ENCODE data around the gene CD6.

CD6 gene

GRCh38 chr11:61021661-61022212 is 50.3 kb downstream of the CD6 start:
- no peak for TF ChIP-seq CTCF (conservative IDR thresholded peaks at IDR 0.05)
- no peak overlapping the region for H3K27ac ChIP-seq

GRCh38 chr11:61022311-61023085 is 51.0 kb downstream of the CD6 start:
- TF ChIP-seq CTCF (conservative IDR thresholded peaks at IDR 0.05): no peak
- H3K27ac ChIP-seq: no peak overlapping the region

- no peak overlapping the region for H3K27ac ChIP-seq
- no peak for TF ChIP-seq CTCF (conservative IDR thresholded peaks at IDR 0.05)
These were observed 51.8 kb downstream of the CD6 start for GRCh38 chr11:61023086-61023965.

GRCh38 chr11:61023966-61024295 is 52.5 kb downstream of the CD6 start:
- no peak for TF ChIP-seq CTCF (conservative IDR thresholded peaks at IDR 0.05)
- H3K27ac ChIP-seq: no peak overlapping the region

- TF ChIP-seq CTCF (conservative IDR thresholded peaks at IDR 0.05): no peak
- no peak overlapping the region for H3K27ac ChIP-seq
These were observed 53.7 kb downstream of the CD6 start for GRCh38 chr11:61024938-61025820.

GRCh38 chr11:61025821-61026120 is 54.3 kb downstream of the CD6 start:
- no peak overlapping the region for H3K27ac ChIP-seq
- no peak for TF ChIP-seq CTCF (conservative IDR thresholded peaks at IDR 0.05)

All from VCaP (cell line).